WTC11 (cell line): ENCODE data around the gene AHNAK2.

ENCODE experiments used
- NR2C2 ChIP-seq: sonication (generic); formaldehyde crosslinking; IDR thresholded peaks from 2 replicates; pipeline ENCODE4 v1.8.0; 2022; ENCODE audit warnings: mild to moderate bottlenecking, missing genetic modification reagents
- TF ChIP-seq, protein P1 (sequence below): fragments of 200-600 bp; IDR thresholded peaks from 2 replicates; pipeline ENCODE4 v1.8.0; 2022; ENCODE audit warnings: antibody characterized with exemption
- TF ChIP-seq, protein P2 (sequence below): sonication (generic); formaldehyde crosslinking; IDR thresholded peaks from 2 replicates; pipeline ENCODE4 v1.8.1; 2023; ENCODE audit warnings: mild to moderate bottlenecking, missing genetic modification reagents, borderline replicate concordance

DNA sequence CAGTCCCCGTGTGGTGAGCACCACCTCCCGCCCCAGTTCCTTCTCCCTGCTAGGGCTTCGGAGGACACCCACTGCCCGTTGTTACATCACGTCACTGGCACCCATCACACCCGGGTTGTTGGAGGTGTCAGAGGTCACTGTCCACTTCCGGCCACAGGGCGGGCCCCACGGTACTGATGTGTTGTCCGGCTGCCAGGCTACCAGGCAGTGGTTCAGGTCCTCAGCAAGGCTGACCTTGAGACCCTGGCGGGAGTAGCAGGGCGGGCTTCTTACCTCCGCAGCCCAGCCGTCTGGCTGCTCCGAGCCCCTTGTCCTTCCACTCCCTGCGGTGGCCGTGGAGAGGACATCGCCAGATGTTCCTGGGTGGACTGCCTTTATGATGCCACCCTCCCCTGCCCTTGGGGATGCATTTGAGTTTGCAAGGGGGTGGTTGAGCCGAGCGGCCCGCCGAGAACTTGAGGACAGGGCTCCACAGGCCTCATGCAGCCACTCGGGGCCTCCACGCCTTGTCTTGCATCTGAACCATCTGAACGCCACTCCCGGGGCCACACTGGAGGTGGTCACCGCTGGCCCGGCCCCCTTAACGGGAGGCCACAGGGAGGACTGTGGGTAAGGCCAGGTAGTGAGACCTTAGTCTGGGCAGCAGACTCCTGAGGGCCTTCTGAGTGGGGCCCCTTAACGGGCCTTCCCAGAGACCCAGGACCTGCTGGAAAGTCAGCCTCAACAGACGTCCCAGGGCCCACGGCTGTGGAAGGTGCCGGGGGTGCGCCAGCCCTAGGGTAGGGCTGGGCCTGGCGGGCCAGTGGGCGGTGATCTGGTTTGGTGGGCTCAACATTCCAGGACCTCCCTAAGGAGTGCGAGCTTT is 80.6 kb downstream of the AHNAK2 start:
- TF ChIP-seq, protein P1, sequence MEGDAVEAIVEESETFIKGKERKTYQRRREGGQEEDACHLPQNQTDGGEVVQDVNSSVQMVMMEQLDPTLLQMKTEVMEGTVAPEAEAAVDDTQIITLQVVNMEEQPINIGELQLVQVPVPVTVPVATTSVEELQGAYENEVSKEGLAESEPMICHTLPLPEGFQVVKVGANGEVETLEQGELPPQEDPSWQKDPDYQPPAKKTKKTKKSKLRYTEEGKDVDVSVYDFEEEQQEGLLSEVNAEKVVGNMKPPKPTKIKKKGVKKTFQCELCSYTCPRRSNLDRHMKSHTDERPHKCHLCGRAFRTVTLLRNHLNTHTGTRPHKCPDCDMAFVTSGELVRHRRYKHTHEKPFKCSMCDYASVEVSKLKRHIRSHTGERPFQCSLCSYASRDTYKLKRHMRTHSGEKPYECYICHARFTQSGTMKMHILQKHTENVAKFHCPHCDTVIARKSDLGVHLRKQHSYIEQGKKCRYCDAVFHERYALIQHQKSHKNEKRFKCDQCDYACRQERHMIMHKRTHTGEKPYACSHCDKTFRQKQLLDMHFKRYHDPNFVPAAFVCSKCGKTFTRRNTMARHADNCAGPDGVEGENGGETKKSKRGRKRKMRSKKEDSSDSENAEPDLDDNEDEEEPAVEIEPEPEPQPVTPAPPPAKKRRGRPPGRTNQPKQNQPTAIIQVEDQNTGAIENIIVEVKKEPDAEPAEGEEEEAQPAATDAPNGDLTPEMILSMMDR = no peak
- no peak for TF ChIP-seq NR2C2
- TF ChIP-seq, protein P2, sequence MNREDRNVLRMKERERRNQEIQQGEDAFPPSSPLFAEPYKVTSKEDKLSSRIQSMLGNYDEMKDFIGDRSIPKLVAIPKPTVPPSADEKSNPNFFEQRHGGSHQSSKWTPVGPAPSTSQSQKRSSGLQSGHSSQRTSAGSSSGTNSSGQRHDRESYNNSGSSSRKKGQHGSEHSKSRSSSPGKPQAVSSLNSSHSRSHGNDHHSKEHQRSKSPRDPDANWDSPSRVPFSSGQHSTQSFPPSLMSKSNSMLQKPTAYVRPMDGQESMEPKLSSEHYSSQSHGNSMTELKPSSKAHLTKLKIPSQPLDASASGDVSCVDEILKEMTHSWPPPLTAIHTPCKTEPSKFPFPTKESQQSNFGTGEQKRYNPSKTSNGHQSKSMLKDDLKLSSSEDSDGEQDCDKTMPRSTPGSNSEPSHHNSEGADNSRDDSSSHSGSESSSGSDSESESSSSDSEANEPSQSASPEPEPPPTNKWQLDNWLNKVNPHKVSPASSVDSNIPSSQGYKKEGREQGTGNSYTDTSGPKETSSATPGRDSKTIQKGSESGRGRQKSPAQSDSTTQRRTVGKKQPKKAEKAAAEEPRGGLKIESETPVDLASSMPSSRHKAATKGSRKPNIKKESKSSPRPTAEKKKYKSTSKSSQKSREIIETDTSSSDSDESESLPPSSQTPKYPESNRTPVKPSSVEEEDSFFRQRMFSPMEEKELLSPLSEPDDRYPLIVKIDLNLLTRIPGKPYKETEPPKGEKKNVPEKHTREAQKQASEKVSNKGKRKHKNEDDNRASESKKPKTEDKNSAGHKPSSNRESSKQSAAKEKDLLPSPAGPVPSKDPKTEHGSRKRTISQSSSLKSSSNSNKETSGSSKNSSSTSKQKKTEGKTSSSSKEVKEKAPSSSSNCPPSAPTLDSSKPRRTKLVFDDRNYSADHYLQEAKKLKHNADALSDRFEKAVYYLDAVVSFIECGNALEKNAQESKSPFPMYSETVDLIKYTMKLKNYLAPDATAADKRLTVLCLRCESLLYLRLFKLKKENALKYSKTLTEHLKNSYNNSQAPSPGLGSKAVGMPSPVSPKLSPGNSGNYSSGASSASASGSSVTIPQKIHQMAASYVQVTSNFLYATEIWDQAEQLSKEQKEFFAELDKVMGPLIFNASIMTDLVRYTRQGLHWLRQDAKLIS (CRISPR knock-in tag) = no peak
